PC-9 (cell line): ENCODE data around the gene LCK.

Source experiments
- EZH2 ChIP-seq: fragments of 200-600 bp; sonication (generic); IDR thresholded peaks from 2 replicates; pipeline ENCODE4 v1.8.0; 2017; ENCODE audit warnings: antibody characterized with exemption, low read depth
- TF ChIP-seq, protein P1 (sequence below): fragments of 200-600 bp; sonication (generic); conservative IDR thresholded peaks from 2 replicates; pipeline ENCODE4 v1.6.1; 2017; ENCODE audit warnings: mixed run types, antibody characterized with exemption, mild to moderate bottlenecking, moderate library complexity

DNA sequence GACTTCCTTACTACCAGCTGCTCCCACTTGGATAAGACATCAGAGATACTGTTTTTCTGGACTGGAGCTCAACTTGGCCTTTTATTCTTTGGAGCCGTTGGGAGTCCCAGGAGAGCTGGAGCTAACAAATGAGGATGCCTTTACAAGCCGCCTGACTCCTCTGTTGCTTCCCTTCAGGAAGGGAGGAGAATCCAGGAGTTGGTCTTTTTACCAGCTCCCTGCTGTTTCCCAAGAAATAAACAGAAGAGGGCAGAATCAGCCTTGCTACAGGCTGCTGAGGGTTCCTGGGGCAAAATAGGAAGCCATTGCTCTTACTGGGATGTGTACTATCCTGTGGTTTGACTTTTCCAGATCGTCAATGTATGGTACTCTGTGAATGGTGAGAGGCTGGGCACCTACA lies 27.4 kb upstream of the LCK start:
- TF ChIP-seq, protein P1, sequence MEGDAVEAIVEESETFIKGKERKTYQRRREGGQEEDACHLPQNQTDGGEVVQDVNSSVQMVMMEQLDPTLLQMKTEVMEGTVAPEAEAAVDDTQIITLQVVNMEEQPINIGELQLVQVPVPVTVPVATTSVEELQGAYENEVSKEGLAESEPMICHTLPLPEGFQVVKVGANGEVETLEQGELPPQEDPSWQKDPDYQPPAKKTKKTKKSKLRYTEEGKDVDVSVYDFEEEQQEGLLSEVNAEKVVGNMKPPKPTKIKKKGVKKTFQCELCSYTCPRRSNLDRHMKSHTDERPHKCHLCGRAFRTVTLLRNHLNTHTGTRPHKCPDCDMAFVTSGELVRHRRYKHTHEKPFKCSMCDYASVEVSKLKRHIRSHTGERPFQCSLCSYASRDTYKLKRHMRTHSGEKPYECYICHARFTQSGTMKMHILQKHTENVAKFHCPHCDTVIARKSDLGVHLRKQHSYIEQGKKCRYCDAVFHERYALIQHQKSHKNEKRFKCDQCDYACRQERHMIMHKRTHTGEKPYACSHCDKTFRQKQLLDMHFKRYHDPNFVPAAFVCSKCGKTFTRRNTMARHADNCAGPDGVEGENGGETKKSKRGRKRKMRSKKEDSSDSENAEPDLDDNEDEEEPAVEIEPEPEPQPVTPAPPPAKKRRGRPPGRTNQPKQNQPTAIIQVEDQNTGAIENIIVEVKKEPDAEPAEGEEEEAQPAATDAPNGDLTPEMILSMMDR = no peak
- no peak for TF ChIP-seq EZH2
